GM19023 (cell line): ENCODE results near the gene MORN1.
A peak's percentile ranks its signal among the peaks of the same experiment; 100 is the strongest.

Experiments used
- ATAC-seq: cut with Tn5 transposase; IDR thresholded peaks from one replicate; pipeline ENCODE4 v1.9.1; 2021; ENCODE audit warnings: mild to moderate bottlenecking, moderate library complexity; ENCODE audit not compliant: unreplicated experiment

Gene MORN1

DNA sequence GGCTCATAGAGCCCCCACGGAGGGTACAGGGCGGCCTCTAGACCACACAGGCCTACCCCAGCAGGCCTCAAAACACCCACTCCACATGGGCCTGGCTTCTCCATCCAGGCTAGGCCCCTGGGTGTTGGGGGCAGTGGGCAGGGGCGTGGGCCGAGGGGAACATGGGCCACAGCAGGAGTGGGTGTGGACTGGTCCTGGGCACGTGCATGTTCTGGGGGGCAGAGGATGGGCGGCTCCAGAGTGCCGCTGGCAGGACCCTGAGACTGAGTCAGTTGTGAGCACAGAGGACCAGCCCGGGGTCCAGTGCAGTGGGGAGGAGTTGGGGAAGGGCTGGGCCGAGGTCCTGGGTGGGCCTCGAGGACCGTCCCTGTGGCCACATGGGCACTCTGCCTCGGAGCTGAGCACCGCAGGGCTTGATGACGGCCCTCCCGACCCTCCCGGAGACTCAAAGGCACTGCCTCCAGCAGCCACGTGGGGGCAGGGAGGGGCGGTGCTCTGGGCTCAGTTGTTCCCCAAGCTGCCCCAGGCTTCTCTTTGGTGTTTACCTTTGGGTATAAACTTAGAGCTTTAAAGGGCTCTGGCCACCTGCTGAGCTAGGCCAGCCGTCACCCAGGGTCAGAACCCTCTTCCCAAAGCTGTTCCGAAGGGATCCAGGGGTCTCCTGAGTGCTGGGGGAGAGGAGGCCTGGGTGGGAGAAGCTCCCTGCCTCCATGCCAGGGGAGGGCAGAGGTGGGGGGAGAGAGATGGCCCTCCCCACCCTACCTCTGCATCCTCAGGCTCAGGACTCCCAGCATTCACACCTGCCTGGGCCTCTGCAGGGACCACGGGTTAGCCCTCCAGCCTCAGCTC is 79.9 kb downstream of the MORN1 start:
- no peak for ATAC-seq

DNA sequence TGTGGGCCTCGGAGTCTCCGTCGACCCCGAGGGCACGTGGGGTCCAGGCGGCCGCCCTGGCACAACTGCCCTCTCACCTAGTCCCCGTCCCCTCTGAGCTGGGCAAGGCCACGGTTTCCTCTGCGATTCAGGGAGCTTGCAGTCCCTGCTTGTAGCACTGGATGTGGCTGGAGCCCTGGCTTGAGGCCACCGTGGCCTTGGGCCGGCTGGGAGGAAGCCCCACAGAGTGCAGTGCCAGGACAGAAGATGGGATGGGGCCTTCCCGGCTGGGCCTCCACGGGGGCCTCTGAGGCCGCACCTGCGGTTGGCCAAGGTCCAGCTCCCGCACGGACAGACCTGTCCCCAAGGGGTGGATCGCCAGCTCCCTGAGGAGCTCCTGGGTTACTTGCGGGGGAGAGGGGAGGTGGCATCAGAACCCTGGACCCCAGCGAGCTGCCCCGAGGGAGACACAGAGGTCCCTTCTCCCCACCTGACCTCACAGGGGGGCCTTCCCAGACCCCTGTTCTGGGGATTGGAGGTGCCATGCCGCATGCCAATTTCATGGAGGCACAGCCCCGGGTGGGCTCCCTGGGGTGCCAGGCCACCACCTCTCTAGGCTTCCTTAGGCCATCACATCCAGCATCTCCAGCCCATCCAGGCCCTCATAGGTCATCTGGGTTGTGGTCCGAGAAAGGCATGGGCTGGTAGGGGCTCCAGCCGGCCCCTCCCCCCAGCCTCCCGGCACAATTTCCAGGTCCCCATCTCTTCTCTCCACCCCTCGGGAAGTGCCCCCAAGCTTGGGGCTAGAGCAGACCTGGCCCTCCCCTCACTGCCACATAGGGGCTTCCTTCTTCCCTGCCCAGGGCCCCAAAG is 80.8 kb downstream of the MORN1 start:
- no peak for ATAC-seq

DNA sequence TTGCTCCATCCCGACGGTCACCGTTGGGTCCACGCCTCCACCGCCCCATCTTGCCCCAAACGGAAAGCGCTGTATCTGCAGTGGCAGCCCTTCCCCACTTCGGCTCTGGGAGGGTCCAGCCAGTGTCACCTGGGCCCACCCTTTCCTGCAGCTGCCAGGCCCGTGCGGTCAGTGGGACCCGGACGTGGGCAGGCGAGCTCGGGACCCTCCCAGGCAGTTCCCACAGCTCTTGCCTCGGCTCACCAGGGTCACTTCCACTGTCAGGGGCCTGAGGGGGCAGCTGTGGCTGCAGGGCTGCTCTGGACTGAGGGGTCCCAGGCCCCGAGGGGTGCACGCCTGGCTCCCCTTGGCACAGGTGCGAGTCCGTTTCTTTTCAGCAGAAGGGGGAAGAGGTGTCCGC is 82.5 kb downstream of the MORN1 start:
- no peak for ATAC-seq

DNA sequence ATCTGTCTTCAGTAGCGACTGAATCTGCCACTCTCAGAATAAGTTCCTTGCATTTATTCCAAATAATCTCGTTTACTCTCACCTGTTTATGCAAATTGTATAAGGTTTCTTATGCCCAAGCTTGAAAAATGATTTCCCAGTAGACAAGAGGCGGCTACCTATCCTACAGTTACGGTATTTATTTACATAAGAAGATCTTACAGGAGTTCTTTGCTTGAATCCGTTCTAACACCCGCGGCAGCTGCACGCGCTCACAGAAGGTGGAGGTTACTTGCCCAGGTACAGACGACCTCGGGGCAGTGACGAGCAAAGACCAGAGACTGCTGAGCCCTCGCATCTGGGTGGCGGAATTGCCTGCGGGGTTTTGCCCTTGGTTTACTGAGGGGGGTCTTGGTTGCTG is 83.4 kb downstream of the MORN1 start:
- no peak for ATAC-seq

DNA sequence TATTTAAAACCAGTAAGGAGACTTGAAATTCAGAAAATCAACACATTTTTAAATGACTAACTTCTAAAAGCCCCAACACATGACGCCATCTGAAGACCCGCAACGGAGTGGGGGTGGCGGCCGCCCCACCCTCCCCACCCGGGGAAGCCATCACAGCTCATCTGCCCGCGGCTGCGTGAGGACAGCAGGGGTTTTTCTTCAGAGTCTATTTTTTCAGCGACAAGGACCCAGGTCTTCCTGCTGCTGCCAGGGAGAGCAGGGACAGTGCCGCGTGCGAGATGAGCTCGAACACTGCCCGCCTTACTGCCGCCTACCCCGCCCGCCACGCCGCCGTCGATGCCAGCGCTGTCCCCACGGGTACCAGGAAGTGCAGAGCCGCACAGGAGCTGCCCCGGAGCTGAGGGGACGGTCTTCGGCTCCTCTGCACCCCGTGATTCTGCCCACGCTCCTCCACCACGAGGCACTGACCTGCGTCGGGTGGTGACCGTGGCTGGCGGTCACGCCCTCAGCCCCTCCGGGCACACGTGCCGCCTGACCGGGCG is 84.2 kb downstream of the MORN1 start:
- ATAC-seq, result no peak

DNA sequence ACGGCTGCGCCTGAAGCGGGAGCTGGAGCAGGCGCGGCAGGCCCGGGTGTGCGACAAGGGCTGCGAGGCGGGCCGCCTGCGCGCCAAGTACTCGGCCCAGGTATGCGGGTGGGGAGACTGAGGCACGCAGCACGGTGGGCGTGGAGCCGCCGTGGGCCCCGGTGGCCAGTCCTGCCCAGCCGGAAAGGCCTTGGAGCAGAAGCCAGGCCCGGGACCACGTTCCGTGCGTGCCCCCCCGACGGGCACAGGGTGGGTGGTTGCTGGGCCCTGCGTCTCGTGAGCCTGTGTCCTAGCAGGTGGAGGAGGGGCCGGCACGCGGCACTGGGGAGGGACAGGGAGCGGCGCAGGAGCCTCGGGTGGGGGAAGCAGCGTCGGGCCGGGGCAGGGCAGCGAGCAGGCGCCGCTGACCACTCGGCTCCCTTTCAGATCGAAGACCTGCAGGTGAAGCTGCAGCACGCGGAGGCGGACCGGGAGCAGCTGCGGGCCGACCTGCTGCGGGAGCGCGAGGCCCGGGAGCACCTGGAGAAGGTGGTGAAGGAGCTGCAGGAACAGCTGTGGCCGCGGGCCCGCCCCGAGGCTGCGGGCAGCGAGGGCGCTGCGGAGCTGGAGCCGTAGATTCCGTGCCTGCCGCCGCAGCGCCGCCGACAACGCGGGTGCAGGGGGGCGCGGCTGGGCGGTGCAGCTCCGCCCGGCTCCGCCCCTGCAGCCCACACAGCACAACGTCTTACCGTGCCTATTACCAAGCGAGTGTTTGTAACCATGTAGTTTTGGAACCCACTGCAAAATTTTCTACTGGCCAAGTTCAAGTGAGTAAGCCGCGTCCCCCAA is 85.0 kb downstream of the MORN1 start:
- no peak for ATAC-seq

DNA sequence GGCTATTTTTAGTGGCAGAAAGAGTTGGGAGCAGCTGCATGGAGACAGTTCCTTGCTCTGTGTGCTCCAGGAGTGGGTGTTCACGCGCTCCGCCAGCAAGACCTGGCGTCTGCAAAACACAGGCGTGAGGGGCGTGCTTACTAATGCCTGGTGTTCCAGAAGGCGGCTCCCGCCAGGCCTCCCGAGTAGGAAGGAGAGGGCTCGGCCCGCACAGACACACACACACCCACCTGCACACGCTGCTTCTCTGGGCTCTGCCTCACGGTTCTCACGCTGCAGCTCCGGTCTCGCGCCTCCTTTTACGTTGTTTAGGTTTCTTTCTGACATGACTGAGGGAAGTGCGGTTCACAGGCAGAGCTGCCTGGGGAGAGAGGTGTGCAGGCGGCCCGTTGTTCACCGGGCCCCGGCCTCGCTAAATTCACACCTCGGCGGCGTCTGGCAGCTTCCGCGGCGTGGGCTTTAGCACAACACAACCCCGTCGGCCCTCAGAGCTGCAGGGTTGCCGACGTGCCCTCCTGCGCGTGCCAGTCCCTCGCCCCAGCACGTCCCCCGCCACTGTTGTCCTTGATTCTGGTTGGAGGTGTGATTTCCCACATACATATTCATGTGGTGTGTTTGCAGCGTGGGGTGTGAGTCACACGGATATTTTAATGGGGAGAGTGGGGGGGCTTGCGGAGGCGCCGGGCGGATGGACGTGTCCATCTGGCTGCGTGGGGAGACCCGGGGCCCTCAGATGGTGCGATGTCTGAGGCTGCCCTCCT is 86.3 kb downstream of the MORN1 start:
- no peak for ATAC-seq

DNA sequence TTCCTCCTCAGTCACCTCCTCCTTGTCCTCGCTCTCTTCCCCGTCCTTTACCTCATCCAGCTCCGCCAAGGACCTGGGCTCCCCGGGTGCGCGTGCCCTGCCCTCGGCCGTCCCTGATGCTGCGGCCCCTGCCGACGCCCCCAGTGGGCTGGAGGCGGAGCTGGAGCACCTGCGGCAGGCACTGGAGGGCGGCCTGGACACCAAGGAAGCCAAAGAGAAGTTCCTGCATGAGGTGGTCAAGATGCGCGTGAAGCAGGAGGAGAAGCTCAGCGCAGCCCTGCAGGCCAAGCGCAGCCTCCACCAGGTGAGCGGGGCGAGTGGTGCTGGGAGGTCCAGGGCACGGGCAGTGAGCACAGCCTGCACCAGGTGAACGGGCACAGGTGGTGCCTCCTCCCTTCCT is 87.1 kb downstream of the MORN1 start:
- ATAC-seq, result no peak

DNA sequence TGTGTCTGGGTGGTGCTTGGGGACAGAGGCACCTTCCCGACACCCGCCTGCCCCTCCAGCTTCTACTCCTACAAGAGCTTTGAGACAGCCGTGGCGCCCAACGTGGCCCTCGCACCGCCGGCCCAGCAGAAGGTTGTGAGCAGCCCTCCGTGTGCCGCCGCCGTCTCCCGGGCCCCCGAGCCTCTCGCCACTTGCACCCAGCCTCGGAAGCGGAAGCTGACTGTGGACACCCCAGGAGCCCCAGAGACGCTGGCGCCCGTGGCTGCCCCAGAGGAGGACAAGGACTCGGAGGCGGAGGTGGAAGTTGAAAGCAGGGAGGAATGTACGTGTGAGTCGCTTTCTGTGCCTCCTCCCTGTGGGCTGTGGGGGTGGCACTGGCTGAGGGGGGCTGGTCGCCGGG is 87.6 kb downstream of the MORN1 start:
- ATAC-seq, result no peak

DNA sequence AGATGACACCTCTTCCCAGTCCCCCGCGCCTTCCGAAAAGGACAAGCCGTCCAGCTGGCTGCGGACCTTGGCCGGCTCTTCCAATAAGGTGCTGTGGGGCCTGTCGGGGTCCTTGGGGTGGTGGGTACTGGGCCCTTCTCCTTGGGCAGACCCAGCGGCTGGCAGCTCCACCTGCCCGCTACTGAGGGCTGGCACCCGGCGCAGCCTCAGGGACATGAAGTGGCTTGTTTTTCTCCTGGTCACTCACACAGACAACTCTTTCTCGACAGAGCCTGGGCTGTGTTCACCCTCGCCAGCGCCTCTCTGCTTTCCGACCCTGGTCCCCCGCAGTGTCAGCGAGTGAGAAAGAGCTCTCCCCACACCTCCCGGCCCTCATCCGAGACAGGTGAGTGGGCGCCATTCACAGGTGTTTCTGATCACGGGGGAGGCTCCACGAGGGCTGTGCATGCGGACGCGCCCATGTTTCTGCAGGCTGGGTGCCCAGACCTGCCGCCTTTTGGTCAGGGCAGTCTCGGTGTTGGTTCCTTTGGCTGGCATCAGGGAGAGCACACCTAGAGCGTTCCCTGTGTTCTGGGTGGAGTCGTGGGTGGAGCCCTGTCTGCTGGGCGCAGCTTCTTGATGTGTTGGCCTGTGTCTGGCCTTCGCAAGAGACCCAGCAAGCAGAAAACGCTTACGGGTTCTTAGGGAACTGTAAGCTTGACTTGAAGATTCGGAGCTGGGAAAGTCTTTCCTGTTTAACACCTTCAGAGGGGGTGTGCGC is 88.2 kb downstream of the MORN1 start:
- no peak for ATAC-seq

DNA sequence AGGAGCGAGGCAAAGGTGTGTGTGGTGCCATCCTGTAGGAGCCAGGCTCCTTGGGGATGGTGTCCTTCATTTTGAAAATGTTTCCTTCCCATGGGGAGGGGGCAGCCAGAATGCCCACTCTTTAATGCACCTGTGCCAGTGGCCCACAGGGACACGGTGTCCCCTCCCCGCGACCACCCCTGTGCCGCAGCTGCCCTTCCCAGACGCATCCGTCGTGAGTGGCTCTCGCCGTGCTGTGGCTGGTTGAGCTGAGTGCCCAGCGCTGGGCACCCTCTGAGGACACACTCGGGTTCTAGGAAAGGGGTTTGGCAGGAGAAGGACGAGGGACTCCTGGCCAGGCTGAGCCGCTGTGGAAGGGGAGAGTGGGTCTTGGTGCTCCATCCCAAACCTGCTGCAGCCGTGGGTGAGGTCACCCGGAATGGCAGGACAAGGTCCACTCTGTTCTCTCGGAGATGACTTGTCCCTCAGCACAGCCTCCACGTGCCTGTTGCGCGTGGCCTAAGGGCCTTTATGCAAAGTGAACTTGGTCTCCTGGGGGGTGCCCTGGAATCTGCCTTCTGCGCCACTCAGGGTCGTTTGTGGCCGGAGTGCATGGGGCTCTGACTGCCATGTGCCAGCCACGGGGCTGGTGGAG is 88.9 kb downstream of the MORN1 start:
- no peak for ATAC-seq

DNA sequence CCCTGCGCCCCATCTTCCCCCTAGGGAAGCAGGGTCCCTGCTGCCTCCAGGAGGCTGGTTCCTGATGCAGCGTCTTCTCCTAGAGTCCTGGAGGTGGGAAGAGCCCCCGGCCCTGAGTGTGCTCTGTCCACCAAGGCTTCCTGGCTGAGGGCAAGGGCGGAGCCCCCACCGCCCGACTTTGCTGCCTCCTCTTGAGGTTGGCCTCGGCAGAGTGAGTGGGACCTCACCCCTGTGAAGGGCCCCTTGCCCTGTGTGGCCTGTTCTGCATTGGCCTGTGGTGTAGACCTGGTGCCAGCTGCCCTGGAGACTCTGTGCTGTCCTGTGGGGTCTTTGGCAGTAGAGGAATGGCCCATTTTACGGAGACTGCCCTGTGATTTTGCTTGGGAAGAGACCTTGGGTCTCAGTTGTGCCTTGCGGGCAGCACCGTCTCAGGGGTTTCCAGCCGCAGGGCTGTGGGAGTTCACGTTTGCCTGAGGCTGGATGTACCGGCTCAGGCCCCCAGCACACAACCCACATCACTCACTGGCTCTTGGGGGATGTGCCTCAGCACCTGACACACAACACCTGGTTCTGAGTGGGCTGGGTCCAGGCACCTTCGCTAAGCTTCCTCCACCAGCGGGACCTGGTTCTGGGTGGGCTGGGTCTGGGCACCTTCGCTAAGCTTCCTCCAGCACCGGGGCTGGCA is 89.6 kb downstream of the MORN1 start:
- no peak for ATAC-seq

DNA sequence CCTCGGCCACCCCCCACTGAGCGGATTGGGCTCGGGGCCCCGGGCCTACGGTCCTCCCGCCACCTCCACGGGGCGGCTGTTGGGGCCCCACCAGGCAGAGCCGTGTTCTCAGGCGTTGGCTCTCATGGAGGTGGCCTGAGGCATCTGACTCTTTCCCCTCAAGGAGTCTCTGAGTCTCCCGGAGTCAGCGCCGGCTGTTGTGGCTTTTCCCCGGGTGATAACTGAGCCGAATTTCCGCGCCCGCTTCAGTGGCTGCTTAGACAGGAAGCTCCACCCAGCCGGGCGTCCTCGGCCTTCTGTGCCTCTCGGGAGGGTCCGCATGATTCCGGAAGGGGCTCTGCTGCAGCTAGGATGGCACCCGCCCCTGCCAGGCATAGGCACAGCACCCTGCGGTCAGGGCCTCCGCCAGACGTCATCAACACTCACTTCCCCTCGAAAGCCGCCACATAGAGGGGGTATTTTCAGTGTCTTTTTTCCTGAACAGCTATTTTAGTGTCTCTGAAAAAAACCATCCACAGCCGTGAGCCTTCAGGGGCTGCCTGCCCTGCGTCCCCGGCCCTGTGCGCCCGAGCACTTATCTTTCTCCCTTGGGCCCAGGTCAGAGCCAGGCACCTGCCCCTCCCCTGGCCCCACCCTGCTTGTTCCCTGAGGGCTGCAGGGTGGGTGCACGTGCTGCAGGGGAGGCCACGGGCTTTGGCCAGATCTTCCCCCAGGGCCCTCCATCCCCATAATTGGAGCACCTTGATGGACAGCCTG is 90.3 kb downstream of the MORN1 start:
- ATAC-seq, result peak; percentile 52

DNA sequence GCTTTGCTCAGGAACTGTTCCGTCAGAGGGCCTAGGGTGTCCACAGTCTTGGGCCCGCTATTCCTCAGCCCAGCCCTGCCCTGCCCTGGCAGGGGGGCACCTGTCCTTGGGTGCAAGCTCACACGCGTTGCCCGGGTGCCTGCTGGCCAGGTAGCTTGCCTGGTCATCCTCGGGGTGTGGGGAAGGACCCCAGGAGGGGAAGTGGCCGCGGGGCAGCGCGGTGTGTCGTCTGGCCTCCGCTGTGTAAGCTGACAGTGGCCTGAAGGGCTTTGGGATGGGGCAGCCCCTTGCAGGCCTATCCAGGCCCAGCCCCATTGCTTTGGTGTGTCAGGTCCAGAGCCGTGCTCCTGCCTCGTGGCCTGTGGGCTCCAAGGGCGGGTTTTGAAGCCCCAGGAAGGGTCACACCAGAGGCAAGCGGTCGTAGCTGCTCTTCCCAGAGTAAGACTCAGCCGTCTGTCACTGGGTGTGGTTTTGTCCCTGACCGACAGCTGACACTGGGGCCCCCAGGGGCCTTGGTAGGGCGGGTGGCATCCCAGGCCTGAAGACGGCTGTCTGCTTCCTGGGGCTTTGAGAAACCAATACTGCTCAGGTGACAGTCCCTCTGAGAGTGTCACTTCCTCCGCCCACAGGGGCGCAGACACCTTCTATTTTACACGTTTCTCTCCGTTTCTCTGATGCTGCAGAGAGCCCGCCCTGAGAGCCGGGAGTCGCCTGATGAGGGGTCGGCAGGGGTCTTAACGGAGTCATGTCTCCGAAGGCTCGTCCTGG is 91.2 kb downstream of the MORN1 start:
- ATAC-seq, result peak; percentile 77

DNA sequence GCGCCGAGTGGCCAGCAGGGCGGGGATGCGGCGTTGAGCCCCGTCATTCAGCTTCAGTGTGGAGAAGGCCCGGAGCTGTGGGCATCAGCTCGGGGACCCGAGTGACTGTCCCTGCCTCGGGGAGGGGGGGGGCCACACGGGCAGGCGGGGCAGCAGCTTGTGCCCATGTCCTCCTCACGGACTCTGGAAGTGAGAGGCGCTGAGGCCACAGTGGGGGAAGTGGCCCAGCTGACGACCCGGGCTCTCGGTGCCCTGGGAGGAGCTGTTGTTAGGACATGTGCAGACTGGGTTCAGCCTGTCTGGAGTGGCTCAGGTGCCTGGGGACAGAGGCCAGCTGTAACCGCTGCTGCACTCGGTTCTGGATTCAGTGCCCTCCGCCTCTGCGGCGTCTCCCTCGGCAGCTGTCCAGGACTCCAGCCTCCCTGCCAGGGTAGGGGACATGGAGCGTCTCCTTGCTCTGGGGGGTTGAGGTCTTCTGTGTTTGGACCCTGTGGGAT is 92.2 kb downstream of the MORN1 start:
- ATAC-seq, result no peak

DNA sequence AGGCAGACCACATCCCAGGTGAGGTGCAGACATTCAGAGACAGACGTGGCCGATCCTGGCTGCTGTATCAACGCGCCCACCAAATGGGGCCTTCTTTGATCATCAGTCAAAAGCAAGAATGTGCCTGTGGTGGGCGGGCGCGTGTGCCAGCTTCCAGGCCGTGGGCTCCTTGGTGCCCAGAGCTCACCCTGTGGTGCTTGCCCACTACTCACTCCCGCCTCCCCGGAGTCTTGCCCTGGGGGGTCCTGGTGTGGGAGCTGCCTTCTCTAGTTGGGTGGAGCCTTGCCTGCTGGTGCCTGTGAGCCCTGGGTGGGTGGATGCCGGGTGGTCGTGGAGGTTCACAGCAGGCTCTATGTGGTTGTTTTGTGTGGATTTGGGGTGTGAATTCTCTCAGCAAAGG is 92.7 kb downstream of the MORN1 start:
- no peak for ATAC-seq
